Smooth muscle cell (in vitro differentiated cells): ENCODE measurements around the gene EIF2S2. TPM values are rescaled to one million over a fixed set of nuclear protein-coding genes. Genes with fewer than 3 reads are reported as not detected.

Source experiments
- DNase-seq: peaks from one replicate; lab custom pipeline; 2025; ENCODE audit not compliant: unreplicated experiment; lab: John Stamatoyannopoulos, UW
- H2AFZ ChIP-seq: fragments of 200-600 bp; sonication (generic); 2 replicates; pipeline ENCODE4 v1.6.0; 2016; ENCODE audit warnings: antibody characterized with exemption, low read depth, mild to moderate bottlenecking
- H3F3A ChIP-seq: fragments of 200-600 bp; sonication (generic); 2 replicates; pipeline ENCODE4 v1.6.0; 2017; ENCODE audit warnings: antibody characterized with exemption, low read depth
- H3K27ac ChIP-seq: fragments of 200-600 bp; sonication (generic); 2 replicates; pipeline ENCODE4 v1.5.1; 2016; ENCODE audit warnings: low read depth, mild to moderate bottlenecking
- H3K27me3 ChIP-seq: fragments of 200-600 bp; sonication (generic); 2 replicates; pipeline ENCODE4 v1.6.1; 2016; ENCODE audit warnings: low read depth, mild to moderate bottlenecking
- H3K36me3 ChIP-seq: fragments of 200-600 bp; sonication (generic); 2 replicates; pipeline ENCODE4 v1.5.1; 2016; ENCODE audit warnings: low read depth
- H3K4me1 ChIP-seq: fragments of 200-600 bp; sonication (generic); 2 replicates; pipeline ENCODE4 v1.5.1; 2016; ENCODE audit warnings: low read depth
- H3K4me2 ChIP-seq: fragments of 200-600 bp; sonication (generic); 2 replicates; pipeline ENCODE4 v1.6.0; 2016; ENCODE audit warnings: mild to moderate bottlenecking
- H3K4me3 ChIP-seq: fragments of 200-600 bp; sonication (generic); 2 replicates; pipeline ENCODE4 v1.5.1; 2016; ENCODE audit warnings: mild to moderate bottlenecking
- H3K79me2 ChIP-seq: fragments of 200-600 bp; sonication (generic); 2 replicates; pipeline ENCODE4 v1.6.0; 2016; ENCODE audit warnings: low read depth, mild to moderate bottlenecking
- H3K9ac ChIP-seq: fragments of 200-600 bp; sonication (generic); 2 replicates; pipeline ENCODE4 v1.6.0; 2016; ENCODE audit warnings: low read depth
- H3K9me3 ChIP-seq: fragments of 200-600 bp; sonication (generic); replicated peaks from 2 replicates; pipeline ENCODE4 v1.5.1; 2016; ENCODE audit warnings: low read depth
- H4K20me1 ChIP-seq: fragments of 200-600 bp; sonication (generic); 2 replicates; pipeline ENCODE4 v1.6.0; 2016; ENCODE audit warnings: low read depth
- WGBS: methylation state at CpG from one replicate; pipeline ENCODE4 v1.1.7; 2016; ENCODE audit warnings: low lambda C conversion rate; 5-methylcytosine and 5-hydroxymethylcytosine counted together
- polyA plus RNA-seq: library from polyadenylated mRNA; unstranded; fragments of >200 nt; fragmentation: Nextera tagmentation; extraction: Ambion mirVana; gene quantifications from 2 replicates; pipeline ENCODE4 v1.2.1, GENCODE V29; 2016
- total RNA-seq: library from RNA; depleted of rRNA; stranded (reverse); fragments of >200 nt; gene quantifications from 2 replicates; pipeline ENCODE4 v1.2.3, GENCODE V29; 2014
- TF ChIP-seq, protein P1 (sequence below): fragments of 200-600 bp; sonication (generic); IDR thresholded peaks from 2 replicates; pipeline ENCODE4 v1.5.1; 2017; ENCODE audit warnings: borderline replicate concordance, mild to moderate bottlenecking, antibody characterized with exemption; ENCODE audit not compliant: insufficient read depth, poor library complexity, severe bottlenecking

The EIF2S2 gene
- total and polyA plus RNA-seq, 2 experiments from 2014 or later: 38.6 to 69.8 TPM

DNA sequence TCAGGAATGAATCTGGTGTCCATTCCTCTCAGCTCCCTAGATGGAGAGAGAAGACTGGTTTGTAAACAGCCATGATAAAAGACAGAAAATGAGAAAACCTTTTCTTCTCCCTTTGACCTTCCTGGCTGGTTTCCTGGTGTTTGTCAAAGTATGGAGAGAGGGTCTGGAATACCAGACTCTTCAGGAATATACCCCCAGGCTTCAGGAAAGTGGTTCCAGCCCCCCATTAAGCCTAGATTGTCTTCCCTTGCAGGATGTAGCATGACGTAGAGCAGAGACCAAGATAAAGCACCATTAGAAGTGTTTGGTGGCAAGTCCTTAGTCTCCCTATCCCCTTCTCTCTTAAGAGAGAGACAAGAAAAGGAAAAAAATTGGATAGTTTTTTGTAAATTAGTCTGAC is 51.1 kb downstream of the EIF2S2 start:
- TF ChIP-seq, protein P1, sequence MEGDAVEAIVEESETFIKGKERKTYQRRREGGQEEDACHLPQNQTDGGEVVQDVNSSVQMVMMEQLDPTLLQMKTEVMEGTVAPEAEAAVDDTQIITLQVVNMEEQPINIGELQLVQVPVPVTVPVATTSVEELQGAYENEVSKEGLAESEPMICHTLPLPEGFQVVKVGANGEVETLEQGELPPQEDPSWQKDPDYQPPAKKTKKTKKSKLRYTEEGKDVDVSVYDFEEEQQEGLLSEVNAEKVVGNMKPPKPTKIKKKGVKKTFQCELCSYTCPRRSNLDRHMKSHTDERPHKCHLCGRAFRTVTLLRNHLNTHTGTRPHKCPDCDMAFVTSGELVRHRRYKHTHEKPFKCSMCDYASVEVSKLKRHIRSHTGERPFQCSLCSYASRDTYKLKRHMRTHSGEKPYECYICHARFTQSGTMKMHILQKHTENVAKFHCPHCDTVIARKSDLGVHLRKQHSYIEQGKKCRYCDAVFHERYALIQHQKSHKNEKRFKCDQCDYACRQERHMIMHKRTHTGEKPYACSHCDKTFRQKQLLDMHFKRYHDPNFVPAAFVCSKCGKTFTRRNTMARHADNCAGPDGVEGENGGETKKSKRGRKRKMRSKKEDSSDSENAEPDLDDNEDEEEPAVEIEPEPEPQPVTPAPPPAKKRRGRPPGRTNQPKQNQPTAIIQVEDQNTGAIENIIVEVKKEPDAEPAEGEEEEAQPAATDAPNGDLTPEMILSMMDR: no peak

DNA sequence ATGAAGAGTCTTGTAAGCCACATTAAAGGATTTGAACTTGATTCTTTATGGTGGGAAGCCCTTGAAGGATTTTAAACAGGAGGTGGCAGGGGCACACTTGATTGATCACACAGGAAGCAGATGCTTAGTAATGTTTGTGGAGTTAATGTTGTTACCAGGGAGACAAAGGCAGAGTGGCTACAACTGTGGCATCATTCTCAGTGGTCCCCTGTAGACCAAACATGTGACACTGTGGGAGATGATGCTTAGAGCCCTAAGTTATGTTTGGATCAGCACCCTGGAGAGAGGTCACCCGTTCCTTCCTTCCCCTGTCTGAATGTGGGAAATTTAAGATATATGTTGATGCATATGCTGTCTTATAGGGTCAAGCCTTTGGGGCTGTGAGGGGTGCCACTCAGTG is 53.2 kb downstream of the EIF2S2 start:
- DNase-seq: no peak
- H3K27ac ChIP-seq: no peak overlapping the region

More for the DNA sequence above, 51.1 kb downstream of the EIF2S2 start:
- H3K4me1 ChIP-seq: peaks cover 11% of the 10 kb centered on the region
- no peak overlapping the region for H3K4me2 ChIP-seq
- H3K9me3 ChIP-seq: no peaks in the 10 kb centered on the region
- H4K20me1 ChIP-seq: peaks cover 100% of the 10 kb centered on the region
- H2AFZ ChIP-seq: no peak overlapping the region
- WGBS: 58% methylated on average over 1 of the region's 1 CpG
- H3F3A ChIP-seq: no peaks in the 10 kb centered on the region
- H3K4me3 ChIP-seq: no peak overlapping the region
- H3K79me2 ChIP-seq: peaks cover 51% of the 10 kb centered on the region
- no peak overlapping the region for H3K9ac ChIP-seq
- H3K27ac ChIP-seq: no peak overlapping the region
- no peaks in the 10 kb centered on the region for H3K27me3 ChIP-seq
- no peak for DNase-seq
- no peaks in the 10 kb centered on the region for H3K36me3 ChIP-seq

DNA sequence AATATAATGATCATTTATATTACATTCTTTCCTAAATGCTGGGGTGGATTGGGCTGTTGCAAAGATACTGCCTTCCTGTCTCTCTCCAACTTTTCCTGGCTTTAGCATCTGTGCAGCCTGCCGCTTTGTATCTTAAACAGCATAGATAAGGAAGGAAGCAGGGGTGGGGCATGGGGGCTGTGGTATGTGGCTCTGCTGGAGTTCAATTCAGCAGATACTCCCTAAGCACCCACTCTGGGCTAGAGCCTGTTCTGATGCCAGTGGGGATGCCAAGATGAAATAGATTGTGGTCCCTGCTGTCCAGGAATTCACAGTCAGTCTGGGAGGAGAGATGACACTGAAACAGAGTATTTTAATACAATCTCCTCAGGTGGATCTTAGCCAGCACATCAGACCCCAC is 56.8 kb downstream of the EIF2S2 start:
- 16% methylated on average over 1 of the region's 1 CpG for WGBS
- H4K20me1 ChIP-seq: peaks cover 100% of the 10 kb centered on the region

More for the DNA sequence above, 53.2 kb downstream of the EIF2S2 start:
- Histone ChIP-seq H3K4me3 (no peak overlapping the region), H3K36me3 (no peaks in the 10 kb centered on the region), H3K27me3 (no peaks in the 10 kb centered on the region), H4K20me1 (peaks cover 100% of the 10 kb centered on the region), H2AFZ (no peak overlapping the region), H3K4me1 (peaks cover 6% of the 10 kb centered on the region), H3K79me2 (peaks cover 67% of the 10 kb centered on the region), H3K4me2 (no peak overlapping the region), H3K9me3 (no peaks in the 10 kb centered on the region), H3K9ac (no peak overlapping the region), H3F3A (no peaks in the 10 kb centered on the region)
- 48% methylated on average over 1 of the region's 1 CpG for WGBS
- TF ChIP-seq, protein P1: no peak

DNA sequence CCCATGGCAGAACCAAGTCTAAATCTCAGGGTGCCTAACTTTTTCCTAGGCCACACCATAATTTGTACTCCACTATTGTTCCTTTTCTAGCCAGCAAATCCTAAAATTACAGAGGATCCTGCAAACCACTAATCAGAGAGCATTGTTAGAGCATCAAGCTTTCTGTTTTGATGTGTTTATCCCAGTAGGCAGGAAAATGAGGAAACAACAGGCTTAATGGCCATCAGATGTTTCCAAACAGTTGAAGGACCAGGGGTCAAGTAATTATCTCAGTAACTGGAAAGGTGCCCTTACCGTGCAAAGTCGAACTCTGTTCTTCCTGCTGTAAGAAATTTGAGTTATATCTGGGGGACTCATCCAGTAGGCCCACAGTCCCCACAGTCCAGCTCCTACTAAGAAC is 59.6 kb downstream of the EIF2S2 start:
- DNase-seq: no peak
- Histone ChIP-seq H3K4me1 (peaks cover 6% of the 10 kb centered on the region), H3K4me2 (no peak overlapping the region), H3K9me3 (no peaks in the 10 kb centered on the region), H3K27me3 (no peaks in the 10 kb centered on the region), H4K20me1 (peaks cover 100% of the 10 kb centered on the region), H3K9ac (no peak overlapping the region), H3K36me3 (no peaks in the 10 kb centered on the region), H2AFZ (no peak overlapping the region), H3F3A (no peaks in the 10 kb centered on the region), H3K4me3 (no peak overlapping the region), H3K27ac (no peak overlapping the region), H3K79me2 (peaks cover 93% of the 10 kb centered on the region)
- 95% methylated on average over 2 of the region's 2 CpGs for WGBS
- TF ChIP-seq, protein P1: no peak

More for the DNA sequence above, 56.8 kb downstream of the EIF2S2 start:
- no peaks in the 10 kb centered on the region for H3K9me3 ChIP-seq
- H3K4me3 ChIP-seq: no peak overlapping the region
- H2AFZ ChIP-seq: no peak overlapping the region
- H3F3A ChIP-seq: no peaks in the 10 kb centered on the region
- TF ChIP-seq, protein P1: no peak
- no peak overlapping the region for H3K27ac ChIP-seq
- DNase-seq: no peak
- peaks cover 6% of the 10 kb centered on the region for H3K4me1 ChIP-seq
- H3K4me2 ChIP-seq: no peak overlapping the region
- no peaks in the 10 kb centered on the region for H3K36me3 ChIP-seq
- H3K9ac ChIP-seq: no peak overlapping the region
- H3K27me3 ChIP-seq: no peaks in the 10 kb centered on the region
- H3K79me2 ChIP-seq: peaks cover 81% of the 10 kb centered on the region
